HG03103 (cell line): ENCODE data around the gene PHLDB2.
A peak's percentile ranks its signal among the peaks of the same experiment; 100 is the strongest.

Experiments
- ATAC-seq: cut with Tn5 transposase; IDR thresholded peaks from one replicate; pipeline ENCODE4 v1.9.1; 2021; ENCODE audit warnings: low read depth; ENCODE audit not compliant: unreplicated experiment

The PHLDB2 gene

GRCh38 chr3:111954228-111954990 lies 95.3 kb downstream of the PHLDB2 start:
- ATAC-seq, result no peak

- no peak for ATAC-seq
Observed at GRCh38 chr3:111955876-111956275, 96.8 kb downstream of the PHLDB2 start.

GRCh38 chr3:111956449-111956848 lies 97.4 kb downstream of the PHLDB2 start:
- ATAC-seq, result no peak

- no peak for ATAC-seq
Observed at GRCh38 chr3:111956995-111957734, 98.1 kb downstream of the PHLDB2 start.

GRCh38 chr3:111961461-111962164 lies 102.5 kb downstream of the PHLDB2 start:
- no peak for ATAC-seq

- ATAC-seq, result no peak
Observed at GRCh38 chr3:111963424-111963823, 104.4 kb downstream of the PHLDB2 start.

- no peak for ATAC-seq
Observed at GRCh38 chr3:111965484-111965883, 106.4 kb downstream of the PHLDB2 start.

- no peak for ATAC-seq
Observed at GRCh38 chr3:111967068-111967467, 108.0 kb downstream of the PHLDB2 start.

- peak; percentile 94 for ATAC-seq
Observed at GRCh38 chr3:111967651-111968274, 108.7 kb downstream of the PHLDB2 start.

- ATAC-seq, result no peak
Observed at GRCh38 chr3:111968319-111969054, 109.4 kb downstream of the PHLDB2 start.

GRCh38 chr3:111970376-111970775 lies 111.3 kb downstream of the PHLDB2 start:
- ATAC-seq, result no peak

- ATAC-seq, result no peak
Observed at GRCh38 chr3:111971533-111972130, 112.6 kb downstream of the PHLDB2 start.

GRCh38 chr3:111972891-111973290 lies 113.8 kb downstream of the PHLDB2 start:
- ATAC-seq, result no peak

- no peak for ATAC-seq
Observed at GRCh38 chr3:111975131-111975530, 116.1 kb downstream of the PHLDB2 start.

- ATAC-seq, result no peak
Observed at GRCh38 chr3:111976254-111976653, 117.2 kb downstream of the PHLDB2 start.

GRCh38 chr3:111978583-111979433 lies 119.7 kb downstream of the PHLDB2 start, which contains the start of gene ABHD10:
TSS of gene ABHD10 (plus strand) at chr3:111979026. CDS start at chr3:111979062, 36 bp downstream.
- peak; percentile 93 for ATAC-seq

- peak; percentile 27 for ATAC-seq
Observed at GRCh38 chr3:111979434-111980038, 120.5 kb downstream of the PHLDB2 start.

- ATAC-seq, result no peak
Observed at GRCh38 chr3:111980716-111981456, 121.8 kb downstream of the PHLDB2 start.
